ENCODE results near the gene CRAT.

- TF ChIP-seq, protein P1, sequence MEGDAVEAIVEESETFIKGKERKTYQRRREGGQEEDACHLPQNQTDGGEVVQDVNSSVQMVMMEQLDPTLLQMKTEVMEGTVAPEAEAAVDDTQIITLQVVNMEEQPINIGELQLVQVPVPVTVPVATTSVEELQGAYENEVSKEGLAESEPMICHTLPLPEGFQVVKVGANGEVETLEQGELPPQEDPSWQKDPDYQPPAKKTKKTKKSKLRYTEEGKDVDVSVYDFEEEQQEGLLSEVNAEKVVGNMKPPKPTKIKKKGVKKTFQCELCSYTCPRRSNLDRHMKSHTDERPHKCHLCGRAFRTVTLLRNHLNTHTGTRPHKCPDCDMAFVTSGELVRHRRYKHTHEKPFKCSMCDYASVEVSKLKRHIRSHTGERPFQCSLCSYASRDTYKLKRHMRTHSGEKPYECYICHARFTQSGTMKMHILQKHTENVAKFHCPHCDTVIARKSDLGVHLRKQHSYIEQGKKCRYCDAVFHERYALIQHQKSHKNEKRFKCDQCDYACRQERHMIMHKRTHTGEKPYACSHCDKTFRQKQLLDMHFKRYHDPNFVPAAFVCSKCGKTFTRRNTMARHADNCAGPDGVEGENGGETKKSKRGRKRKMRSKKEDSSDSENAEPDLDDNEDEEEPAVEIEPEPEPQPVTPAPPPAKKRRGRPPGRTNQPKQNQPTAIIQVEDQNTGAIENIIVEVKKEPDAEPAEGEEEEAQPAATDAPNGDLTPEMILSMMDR (conservative IDR thresholded peaks at IDR 0.05; ENCODE audit: low read depth, low read length), result no peak
- no peak for TF ChIP-seq USF2 (IDR thresholded peaks at IDR 0.05; ENCODE audit: low read depth, low read length)
- TF ChIP-seq, protein P2, sequence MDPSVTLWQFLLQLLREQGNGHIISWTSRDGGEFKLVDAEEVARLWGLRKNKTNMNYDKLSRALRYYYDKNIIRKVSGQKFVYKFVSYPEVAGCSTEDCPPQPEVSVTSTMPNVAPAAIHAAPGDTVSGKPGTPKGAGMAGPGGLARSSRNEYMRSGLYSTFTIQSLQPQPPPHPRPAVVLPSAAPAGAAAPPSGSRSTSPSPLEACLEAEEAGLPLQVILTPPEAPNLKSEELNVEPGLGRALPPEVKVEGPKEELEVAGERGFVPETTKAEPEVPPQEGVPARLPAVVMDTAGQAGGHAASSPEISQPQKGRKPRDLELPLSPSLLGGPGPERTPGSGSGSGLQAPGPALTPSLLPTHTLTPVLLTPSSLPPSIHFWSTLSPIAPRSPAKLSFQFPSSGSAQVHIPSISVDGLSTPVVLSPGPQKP (IDR thresholded peaks at IDR 0.05; ENCODE audit: borderline replicate concordance, low read depth, low read length), result no peak
- TF ChIP-seq RAD21 (IDR thresholded peaks at IDR 0.05; ENCODE audit: low read length), result no peak
- TF ChIP-seq POLR2A (IDR thresholded peaks at IDR 0.05; ENCODE audit: low read depth, low read length), result no peak
- no peak for TF ChIP-seq MAFK (IDR thresholded peaks at IDR 0.05; ENCODE audit: low read depth, low read length)
- no peak for TF ChIP-seq CEBPB (IDR thresholded peaks at IDR 0.05; ENCODE audit: low read depth, low read length)
- TF ChIP-seq MAZ (IDR thresholded peaks at IDR 0.05; ENCODE audit: borderline replicate concordance, low read depth, low read length), result no peak
- no peak for TF ChIP-seq SMC3 (IDR thresholded peaks at IDR 0.05; ENCODE audit: low read depth, low read length)
- TF ChIP-seq RCOR1 (IDR thresholded peaks at IDR 0.05; ENCODE audit: insufficient replicate concordance, low read length), result no peak
- no peak for TF ChIP-seq BHLHE40 (IDR thresholded peaks at IDR 0.05; ENCODE audit: low read depth, low read length)
- no peak for TF ChIP-seq MXI1 (IDR thresholded peaks at IDR 0.05; ENCODE audit: borderline replicate concordance, low read depth, low read length)
Observed at GRCh38 chr9:129078691-129079503, 31.7 kb downstream of the CRAT start.

Data from IMR-90 (cell line).